Lower lobe of right lung (tissue), 2 donors: ENCODE data around the gene ATRNL1. TPM values are rescaled to one million over a fixed set of nuclear protein-coding genes. Genes with fewer than 3 reads are reported as not detected.
"Not testable (repeated sequence)": the region's sequence is repeated elsewhere in the genome, so short reads cannot be mapped to it uniquely, and the experiment has no call there.

Experiments used
- ATAC-seq, 2 donors: fragments of 200-7000 bp; cut with Tn5 transposase; one replicate each; pipeline ENCODE4 v1.9.1; 2020 to 2022; ENCODE audit warnings: mild to moderate bottlenecking in 2 of 2, moderate library complexity in 2 of 2
- DNase-seq: peaks from one replicate; pipeline ENCODE4 v3.0.0-alpha.2; 2020
- H3K27ac ChIP-seq: fragments of 200-600 bp; one replicate; pipeline ENCODE4 v1.8.0; 2022
- H3K27me3 ChIP-seq: fragments of 200-600 bp; one replicate; pipeline ENCODE4 v1.8.0; 2022; ENCODE audit warnings: low read depth
- H3K36me3 ChIP-seq: fragments of 200-600 bp; one replicate; pipeline ENCODE4 v1.8.0; 2022; ENCODE audit warnings: mild to moderate bottlenecking
- H3K4me1 ChIP-seq: fragments of 200-600 bp; one replicate; pipeline ENCODE4 v1.8.0; 2022
- H3K4me3 ChIP-seq: fragments of 200-600 bp; one replicate; pipeline ENCODE4 v1.8.0; 2022; ENCODE audit warnings: mild to moderate bottlenecking
- H3K9me3 ChIP-seq: fragments of 200-600 bp; one replicate; pipeline ENCODE4 v1.8.0; 2022
- CTCF ChIP-seq: fragments of 200-600 bp; IDR thresholded peaks from one replicate; pipeline ENCODE4 v1.8.0; 2022; ENCODE audit warnings: antibody characterized with exemption, mild to moderate bottlenecking
- intact Hi-C: fragments of 100-400 bp; cut with DNase I; formaldehyde crosslinking; loops from one replicate; pipeline ENCODE4 v1.11.0; 2022
- total RNA-seq: library from RNA; stranded (reverse); fragmentation: NEBNext Ultra II Directional; extraction: Animal tissue kit (Norgen Biotek cat#: 25700); gene quantifications from one replicate; pipeline ENCODE4 v1.2.1, GENCODE V29; 2021
- donor health status: DM: no; HTN: yes; CAD: no; lungs with severe emphysema.

Gene ATRNL1
- total RNA-seq, 1 donor from 2014 or later, result 0.92 TPM

GRCh38 chr10:115503546-115503945, 410.4 kb downstream of the ATRNL1 start:
- no peaks in the 10 kb centered on the region for H3K4me1 ChIP-seq
- no peaks in the 10 kb centered on the region for H3K27me3 ChIP-seq
- no peaks in the 10 kb centered on the region for H3K36me3 ChIP-seq
- no peak overlapping the region for H3K27ac ChIP-seq
- ATAC-seq (no peak), DNase-seq (no peak)
- TF ChIP-seq CTCF, result no peak
- H3K4me3 ChIP-seq, result no peak overlapping the region
- H3K9me3 ChIP-seq, result no peaks in the 10 kb centered on the region
- intact Hi-C loops, result no loop called here

- DNase-seq, result no peak
- no peak overlapping the region for H3K4me3 ChIP-seq
- intact Hi-C loops, result no loop called here
- H3K27me3 ChIP-seq, result no peaks in the 10 kb centered on the region
- no peak for ATAC-seq
- no peaks in the 10 kb centered on the region for H3K4me1 ChIP-seq
- H3K27ac ChIP-seq, result no peak overlapping the region
- no peaks in the 10 kb centered on the region for H3K36me3 ChIP-seq
- TF ChIP-seq CTCF, result no peak
- no peaks in the 10 kb centered on the region for H3K9me3 ChIP-seq
These were observed 421.7 kb downstream of the ATRNL1 start for GRCh38 chr10:115514895-115515294.

GRCh38 chr10:115525141-115525540, 432.0 kb downstream of the ATRNL1 start:
- Histone ChIP-seq H3K27ac (no peak overlapping the region), H3K9me3 (peaks cover 7% of the 10 kb centered on the region), H3K4me1 (no peaks in the 10 kb centered on the region), H3K36me3 (no peaks in the 10 kb centered on the region), H3K4me3 (no peak overlapping the region), H3K27me3 (no peaks in the 10 kb centered on the region)
- no peak for ATAC-seq
- no peak for DNase-seq
- no peak for TF ChIP-seq CTCF
- intact Hi-C loops, result no loop called here

- intact Hi-C loops, H3K9me3 ChIP-seq, ATAC-seq: not testable (repeated sequence)
These were observed 434.5 kb downstream of the ATRNL1 start for GRCh38 chr10:115527682-115528081.

GRCh38 chr10:115536401-115536800, 443.2 kb downstream of the ATRNL1 start:
- ATAC-seq, intact Hi-C loops, H3K9me3 ChIP-seq, H3K27me3 ChIP-seq, H3K4me1 ChIP-seq, H3K4me3 ChIP-seq, H3K36me3 ChIP-seq, DNase-seq, H3K27ac ChIP-seq: not testable (repeated sequence)

More at GRCh38 chr10:115527682-115528081, 434.5 kb downstream of the ATRNL1 start:
- H3K4me1 ChIP-seq, H3K27me3 ChIP-seq, H3K27ac ChIP-seq, DNase-seq, H3K4me3 ChIP-seq, H3K36me3 ChIP-seq: not testable (repeated sequence)

GRCh38 chr10:115539142-115539762, 446.1 kb downstream of the ATRNL1 start:
- ATAC-seq, result no peak
- intact Hi-C loops, result no loop called here

More at GRCh38 chr10:115539142-115539762, 446.1 kb downstream of the ATRNL1 start:
- no peaks in the 10 kb centered on the region for H3K27me3 ChIP-seq
- H3K4me1 ChIP-seq, result no peaks in the 10 kb centered on the region
- H3K9me3 ChIP-seq, result no peaks in the 10 kb centered on the region
- no peak overlapping the region for H3K27ac ChIP-seq
- DNase-seq, result no peak
- H3K36me3 ChIP-seq, result no peaks in the 10 kb centered on the region
- no peak overlapping the region for H3K4me3 ChIP-seq
- TF ChIP-seq CTCF, result no peak
